HG03159 (cell line): ENCODE results near the gene DPM1.

Experiments
- ATAC-seq: cut with Tn5 transposase; IDR thresholded peaks from one replicate; pipeline ENCODE4 v1.9.1; 2021; ENCODE audit warnings: mild to moderate bottlenecking, moderate library complexity; ENCODE audit not compliant: unreplicated experiment

DPM1 gene

GRCh38 chr20:50900261-50900660 lies 58.1 kb downstream of the DPM1 start:
- no peak for ATAC-seq

GRCh38 chr20:50898475-50898874 lies 59.9 kb downstream of the DPM1 start:
- no peak for ATAC-seq

GRCh38 chr20:50895111-50895830 lies 63.1 kb downstream of the DPM1 start:
- no peak for ATAC-seq

DNA sequence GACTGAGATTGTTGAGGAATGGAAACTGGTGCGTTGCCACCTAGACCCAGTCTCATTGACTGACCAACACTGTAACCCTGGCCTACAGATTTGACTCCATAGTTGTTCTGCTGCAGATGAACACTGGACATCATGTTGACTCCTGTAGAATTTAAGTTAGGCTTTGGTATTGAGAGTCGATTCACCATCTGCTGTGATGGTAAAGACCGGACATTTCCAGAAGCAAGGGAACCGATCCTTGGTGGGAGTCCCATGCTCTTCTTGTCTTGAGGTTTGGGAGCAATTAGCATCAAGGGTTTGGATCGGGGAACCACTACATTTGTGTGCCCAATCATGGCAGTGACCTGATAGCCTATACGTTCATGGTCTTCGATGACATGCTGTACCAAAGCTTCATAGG lies 64.7 kb downstream of the DPM1 start:
- ATAC-seq = no peak

- no peak for ATAC-seq
Observed at GRCh38 chr20:50892394-50892793, 65.9 kb downstream of the DPM1 start.

- ATAC-seq = no peak
Observed at GRCh38 chr20:50891138-50891537, 67.2 kb downstream of the DPM1 start.

- ATAC-seq = no peak
Observed at GRCh38 chr20:50887576-50887975, 70.8 kb downstream of the DPM1 start.

- ATAC-seq = no peak
Observed at GRCh38 chr20:50886184-50886790, 72.0 kb downstream of the DPM1 start.

DNA sequence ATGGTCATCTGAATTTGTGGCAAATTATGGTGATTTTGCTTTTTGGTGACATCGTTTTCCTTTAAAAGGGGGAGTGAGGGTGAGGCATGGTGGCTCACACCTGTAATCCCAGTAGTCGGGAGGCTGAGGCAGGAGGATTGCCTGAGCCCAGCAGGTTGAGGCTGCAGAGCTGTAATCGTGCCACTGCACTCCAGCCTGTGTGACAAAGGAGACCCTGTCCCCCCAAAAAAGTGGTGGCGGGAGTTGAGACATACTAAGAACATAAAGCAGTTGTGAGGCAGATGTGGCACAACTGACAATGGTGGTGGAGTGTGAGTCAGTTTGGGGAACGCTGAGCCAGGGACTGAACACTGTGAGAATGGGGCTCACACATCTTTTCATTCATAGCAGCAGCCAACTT lies 72.6 kb downstream of the DPM1 start:
- no peak for ATAC-seq

- ATAC-seq = no peak
Observed at GRCh38 chr20:50885068-50885467, 73.3 kb downstream of the DPM1 start.
